Measurements from ENCODE around the gene ASB6.

DNA sequence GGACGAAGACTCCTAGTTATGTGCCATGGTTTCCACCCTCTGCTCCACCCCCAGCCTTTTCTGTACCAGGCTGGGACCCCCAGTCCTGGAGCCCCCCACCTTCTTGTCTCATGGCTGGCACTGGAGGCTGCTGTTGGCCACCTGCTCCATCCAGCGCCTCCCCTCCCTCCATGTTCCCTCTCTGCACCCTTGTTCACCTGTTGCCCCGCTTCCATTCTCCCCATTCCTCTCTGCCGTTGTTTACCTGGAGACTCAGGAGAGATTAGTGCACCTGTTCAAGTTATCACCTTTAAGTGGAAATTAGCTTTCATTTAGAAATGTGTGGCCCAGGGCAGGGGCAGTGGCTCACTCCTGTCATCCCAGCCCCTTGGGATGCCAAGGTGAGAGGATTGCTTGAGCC is 8.7 kb downstream of the ASB6 start:
- TF ChIP-seq, protein P1, sequence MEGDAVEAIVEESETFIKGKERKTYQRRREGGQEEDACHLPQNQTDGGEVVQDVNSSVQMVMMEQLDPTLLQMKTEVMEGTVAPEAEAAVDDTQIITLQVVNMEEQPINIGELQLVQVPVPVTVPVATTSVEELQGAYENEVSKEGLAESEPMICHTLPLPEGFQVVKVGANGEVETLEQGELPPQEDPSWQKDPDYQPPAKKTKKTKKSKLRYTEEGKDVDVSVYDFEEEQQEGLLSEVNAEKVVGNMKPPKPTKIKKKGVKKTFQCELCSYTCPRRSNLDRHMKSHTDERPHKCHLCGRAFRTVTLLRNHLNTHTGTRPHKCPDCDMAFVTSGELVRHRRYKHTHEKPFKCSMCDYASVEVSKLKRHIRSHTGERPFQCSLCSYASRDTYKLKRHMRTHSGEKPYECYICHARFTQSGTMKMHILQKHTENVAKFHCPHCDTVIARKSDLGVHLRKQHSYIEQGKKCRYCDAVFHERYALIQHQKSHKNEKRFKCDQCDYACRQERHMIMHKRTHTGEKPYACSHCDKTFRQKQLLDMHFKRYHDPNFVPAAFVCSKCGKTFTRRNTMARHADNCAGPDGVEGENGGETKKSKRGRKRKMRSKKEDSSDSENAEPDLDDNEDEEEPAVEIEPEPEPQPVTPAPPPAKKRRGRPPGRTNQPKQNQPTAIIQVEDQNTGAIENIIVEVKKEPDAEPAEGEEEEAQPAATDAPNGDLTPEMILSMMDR (IDR thresholded peaks at IDR 0.05) = no peak
- no peak for TF ChIP-seq SIN3A (IDR thresholded peaks at IDR 0.05; ENCODE audit: borderline replicate concordance, low read depth, low read length)
